Measurements from ENCODE around the gene SNED1. TPM values are rescaled to one million over a fixed set of nuclear protein-coding genes. Genes with fewer than 3 reads are reported as not detected.

The SNED1 gene
- polyA plus RNA-seq, 2 of the 4 experiments (the other 2 are of a cell fraction) = 0.15 to 0.21 TPM

DNA sequence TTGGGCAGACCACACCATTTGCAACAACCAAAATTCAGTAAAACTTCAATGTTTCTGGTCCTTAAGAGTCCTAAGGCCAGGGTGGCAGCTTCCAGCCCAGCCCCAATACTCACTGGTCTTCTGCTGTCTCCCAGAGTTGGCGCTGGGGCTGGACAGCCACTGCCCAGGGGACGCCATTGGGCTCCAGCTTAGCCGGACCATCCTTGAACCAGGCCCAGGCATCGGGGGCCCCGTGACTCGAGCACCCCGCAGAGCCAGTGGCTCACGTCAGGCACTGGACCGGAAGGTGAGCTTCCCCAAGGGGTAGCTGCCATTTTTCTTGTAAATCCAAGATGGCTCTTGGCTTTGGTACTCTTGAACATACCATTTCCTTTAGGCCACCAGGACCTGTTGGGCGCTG is 21.8 kb downstream of the SNED1 start:
- peaks cover 6% of the 10 kb centered on the region; the same call in 2 of the 3 replicates for H3K9me3 ChIP-seq
- H3K27ac ChIP-seq = no peak overlapping the region
- ATAC-seq (no peak), FAIRE-seq (no peak), DNase-seq (ENCODE audit: low read depth in 1 of 2, low spot score in 1 of 2) (no peak)
- no peak for TF ChIP-seq FOXS1 (CRISPR knock-in tag; IDR thresholded peaks at IDR 0.05)
- TF ChIP-seq ZSCAN20 (CRISPR knock-in tag; IDR thresholded peaks at IDR 0.05) = no peak
- TF ChIP-seq RCOR1 (IDR thresholded peaks at IDR 0.05; ENCODE audit: low read depth, low read length) = no peak
- TF ChIP-seq, protein P1, sequence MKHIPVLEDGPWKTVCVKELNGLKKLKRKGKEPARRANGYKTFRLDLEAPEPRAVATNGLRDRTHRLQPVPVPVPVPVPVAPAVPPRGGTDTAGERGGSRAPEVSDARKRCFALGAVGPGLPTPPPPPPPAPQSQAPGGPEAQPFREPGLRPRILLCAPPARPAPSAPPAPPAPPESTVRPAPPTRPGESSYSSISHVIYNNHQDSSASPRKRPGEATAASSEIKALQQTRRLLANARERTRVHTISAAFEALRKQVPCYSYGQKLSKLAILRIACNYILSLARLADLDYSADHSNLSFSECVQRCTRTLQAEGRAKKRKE (CRISPR knock-in tag; IDR thresholded peaks at IDR 0.05; ENCODE audit: low read depth) = no peak
- TF ChIP-seq SMC3 (IDR thresholded peaks at IDR 0.05) = no peak
- TF ChIP-seq ZC3H11A (IDR thresholded peaks at IDR 0.05) = no peak
- no peak for TF ChIP-seq CHD2 (IDR thresholded peaks at IDR 0.05; ENCODE audit: low read length, partially characterized antibody)
- no peak for TF ChIP-seq RARB (CRISPR knock-in tag; IDR thresholded peaks at IDR 0.05)
- TF ChIP-seq ZFP36 (IDR thresholded peaks at IDR 0.05; ENCODE audit: borderline replicate concordance, partially characterized antibody) = no peak
- TF ChIP-seq RAD21 (conservative IDR thresholded peaks at IDR 0.05 in 1 of 2, IDR thresholded peaks at IDR 0.05 in 1 of 2) = no peak
- TF ChIP-seq CBX2 (IDR thresholded peaks at IDR 0.05; ENCODE audit: borderline replicate concordance, low read depth) = no peak
- TF ChIP-seq SREBF2 (IDR thresholded peaks at IDR 0.05) = no peak
- no peak overlapping the region for H3K4me2 ChIP-seq
- ChIA-PET POLR2A (no interaction called here), CTCF (interaction anchor here (1.0 kb wide), 1 partner anchor 106 kb away, joined by 3 read pairs; no protein-coding TSS in a partner anchor)
- no peaks in the 10 kb centered on the region for H3K4me1 ChIP-seq
- H3K4me3 ChIP-seq = no peak overlapping the region
- 59% methylated on average over 10 of the region's 10 CpGs for WGBS (ENCODE audit: missing lambda C conversion rate)

DNA sequence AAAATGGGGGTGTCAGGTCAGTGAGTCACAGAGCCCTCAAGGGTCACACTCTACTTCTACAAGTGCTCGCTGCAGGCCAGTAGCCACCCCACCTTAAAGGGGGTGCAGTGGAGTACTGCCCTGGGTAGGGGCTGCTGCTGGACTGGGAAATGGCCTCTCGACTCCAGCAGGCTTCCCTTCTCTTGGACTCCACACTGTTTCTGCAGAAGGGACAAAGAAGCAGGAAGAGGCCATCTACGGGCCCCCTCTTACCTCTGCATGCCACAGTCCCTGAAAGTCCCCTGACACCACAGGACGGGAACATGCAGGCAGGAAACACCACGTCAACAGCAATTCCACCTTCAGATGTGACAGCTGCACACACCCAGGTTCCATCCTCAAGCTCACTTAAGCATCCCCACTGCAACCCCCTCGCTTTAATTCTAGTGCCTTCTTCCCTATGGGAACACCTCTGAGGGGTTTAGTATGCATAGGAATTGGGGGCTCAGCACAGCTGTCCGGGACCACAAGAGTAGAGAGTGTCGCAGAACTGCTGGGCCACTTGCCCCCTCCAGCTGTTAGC is 22.3 kb downstream of the SNED1 start:
- no peak overlapping the region for H3K27ac ChIP-seq
- DNase-seq (ENCODE audit: low read depth in 1 of 2, low spot score in 1 of 2) (no peak), ATAC-seq (no peak), FAIRE-seq (no peak)
- WGBS (ENCODE audit: missing lambda C conversion rate) = 42% methylated on average over 8 of the region's 8 CpGs
- peaks cover 11% of the 10 kb centered on the region; the same call in 2 of the 3 replicates for H3K9me3 ChIP-seq
- CTCF ChIA-PET = interaction anchor here (1.0 to 1.6 kb wide), 4 partner anchors 57 to 107 kb away, joined by 3 to 6 read pairs (median 4); no protein-coding TSS in a partner anchor
- POLR2A ChIA-PET = no interaction called here
- H3K4me2 ChIP-seq = no peak overlapping the region
- no peaks in the 10 kb centered on the region for H3K4me1 ChIP-seq
- H3K4me3 ChIP-seq = no peak overlapping the region
- TF ChIP-seq MAZ (IDR thresholded peaks at IDR 0.05; ENCODE audit: borderline replicate concordance, low read depth, low read length) = no peak
- no peak for TF ChIP-seq JUN (IDR thresholded peaks at IDR 0.05)
- TF ChIP-seq, protein P2, sequence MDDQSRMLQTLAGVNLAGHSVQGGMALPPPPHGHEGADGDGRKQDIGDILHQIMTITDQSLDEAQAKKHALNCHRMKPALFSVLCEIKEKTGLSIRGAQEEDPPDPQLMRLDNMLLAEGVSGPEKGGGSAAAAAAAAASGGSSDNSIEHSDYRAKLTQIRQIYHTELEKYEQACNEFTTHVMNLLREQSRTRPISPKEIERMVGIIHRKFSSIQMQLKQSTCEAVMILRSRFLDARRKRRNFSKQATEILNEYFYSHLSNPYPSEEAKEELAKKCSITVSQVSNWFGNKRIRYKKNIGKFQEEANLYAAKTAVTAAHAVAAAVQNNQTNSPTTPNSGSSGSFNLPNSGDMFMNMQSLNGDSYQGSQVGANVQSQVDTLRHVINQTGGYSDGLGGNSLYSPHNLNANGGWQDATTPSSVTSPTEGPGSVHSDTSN (IDR thresholded peaks at IDR 0.05) = no peak
- TF ChIP-seq CBX2 (IDR thresholded peaks at IDR 0.05; ENCODE audit: borderline replicate concordance, low read depth) = no peak
- TF ChIP-seq, protein P3, sequence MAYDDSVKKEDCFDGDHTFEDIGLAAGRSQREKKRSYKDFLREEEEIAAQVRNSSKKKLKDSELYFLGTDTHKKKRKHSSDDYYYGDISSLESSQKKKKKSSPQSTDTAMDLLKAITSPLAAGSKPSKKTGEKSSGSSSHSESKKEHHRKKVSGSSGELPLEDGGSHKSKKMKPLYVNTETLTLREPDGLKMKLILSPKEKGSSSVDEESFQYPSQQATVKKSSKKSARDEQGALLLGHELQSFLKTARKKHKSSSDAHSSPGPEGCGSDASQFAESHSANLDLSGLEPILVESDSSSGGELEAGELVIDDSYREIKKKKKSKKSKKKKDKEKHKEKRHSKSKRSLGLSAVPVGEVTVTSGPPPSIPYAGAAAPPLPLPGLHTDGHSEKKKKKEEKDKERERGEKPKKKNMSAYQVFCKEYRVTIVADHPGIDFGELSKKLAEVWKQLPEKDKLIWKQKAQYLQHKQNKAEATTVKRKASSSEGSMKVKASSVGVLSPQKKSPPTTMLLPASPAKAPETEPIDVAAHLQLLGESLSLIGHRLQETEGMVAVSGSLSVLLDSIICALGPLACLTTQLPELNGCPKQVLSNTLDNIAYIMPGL (CRISPR knock-in tag; IDR thresholded peaks at IDR 0.05; ENCODE audit: borderline replicate concordance) = no peak
- no peak for TF ChIP-seq EHF (CRISPR knock-in tag; IDR thresholded peaks at IDR 0.05)
- TF ChIP-seq, protein P4, sequence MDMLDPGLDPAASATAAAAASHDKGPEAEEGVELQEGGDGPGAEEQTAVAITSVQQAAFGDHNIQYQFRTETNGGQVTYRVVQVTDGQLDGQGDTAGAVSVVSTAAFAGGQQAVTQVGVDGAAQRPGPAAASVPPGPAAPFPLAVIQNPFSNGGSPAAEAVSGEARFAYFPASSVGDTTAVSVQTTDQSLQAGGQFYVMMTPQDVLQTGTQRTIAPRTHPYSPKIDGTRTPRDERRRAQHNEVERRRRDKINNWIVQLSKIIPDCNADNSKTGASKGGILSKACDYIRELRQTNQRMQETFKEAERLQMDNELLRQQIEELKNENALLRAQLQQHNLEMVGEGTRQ (IDR thresholded peaks at IDR 0.05) = no peak
- TF ChIP-seq EHMT2 (IDR thresholded peaks at IDR 0.05; ENCODE audit: low read depth) = no peak
- no peak for TF ChIP-seq CHD2 (IDR thresholded peaks at IDR 0.05; ENCODE audit: low read length, partially characterized antibody)
- TF ChIP-seq ZFP36 (IDR thresholded peaks at IDR 0.05; ENCODE audit: borderline replicate concordance, partially characterized antibody) = no peak
- no peak for TF ChIP-seq ZSCAN20 (CRISPR knock-in tag; IDR thresholded peaks at IDR 0.05)
- TF ChIP-seq HEYL (CRISPR knock-in tag; IDR thresholded peaks at IDR 0.05) = no peak
- TF ChIP-seq ZC3H11A (IDR thresholded peaks at IDR 0.05) = no peak
- no peak for TF ChIP-seq SMC3 (IDR thresholded peaks at IDR 0.05)
- TF ChIP-seq POLR2A (IDR thresholded peaks at IDR 0.05; ENCODE audit: low read length) = no peak
- no peak for TF ChIP-seq HOXB5 (CRISPR knock-in tag; IDR thresholded peaks at IDR 0.05)
- no peak for TF ChIP-seq HDAC2 (IDR thresholded peaks at IDR 0.05)
